Measurements from ENCODE around the gene DNAJB6. TPM values are rescaled to one million over a fixed set of nuclear protein-coding genes. Genes with fewer than 3 reads are reported as not detected.

Gene DNAJB6
- total RNA-seq, 1 donor: 86.6 TPM

GRCh38 chr7:157409149-157409752 lies 72.4 kb downstream of the DNAJB6 start:
- H3K4me3 ChIP-seq (ENCODE audit: low read depth, low read length): no peak overlapping the region
- no peak for DNase-seq (ENCODE audit: low read depth)
- no peak for TF ChIP-seq CTCF (IDR thresholded peaks at IDR 0.05; ENCODE audit: insufficient read depth, low read length)

GRCh38 chr7:157409753-157410727 lies 73.2 kb downstream of the DNAJB6 start:
- no peak for DNase-seq (ENCODE audit: low read depth)
- TF ChIP-seq CTCF (IDR thresholded peaks at IDR 0.05; ENCODE audit: insufficient read depth, low read length): no peak
- no peak overlapping the region for H3K4me3 ChIP-seq (ENCODE audit: low read depth, low read length)

GRCh38 chr7:157410831-157411556 lies 74.2 kb downstream of the DNAJB6 start:
- DNase-seq (ENCODE audit: low read depth): no peak
- TF ChIP-seq CTCF (IDR thresholded peaks at IDR 0.05; ENCODE audit: insufficient read depth, low read length): no peak
- no peak overlapping the region for H3K4me3 ChIP-seq (ENCODE audit: low read depth, low read length)

GRCh38 chr7:157411580-157411979 lies 74.8 kb downstream of the DNAJB6 start:
- TF ChIP-seq CTCF (IDR thresholded peaks at IDR 0.05; ENCODE audit: insufficient read depth, low read length): no peak
- no peak overlapping the region for H3K4me3 ChIP-seq (ENCODE audit: low read depth, low read length)
- no peak for DNase-seq (ENCODE audit: low read depth)

GRCh38 chr7:157412021-157412443 lies 75.2 kb downstream of the DNAJB6 start:
- peak; percentile 45 for DNase-seq (ENCODE audit: low read depth)
- no peak for TF ChIP-seq CTCF (IDR thresholded peaks at IDR 0.05; ENCODE audit: insufficient read depth, low read length)

GRCh38 chr7:157412491-157413180 lies 75.8 kb downstream of the DNAJB6 start:
- DNase-seq (ENCODE audit: low read depth): no peak
- H3K4me3 ChIP-seq (ENCODE audit: low read depth, low read length): no peak overlapping the region
- TF ChIP-seq CTCF (IDR thresholded peaks at IDR 0.05; ENCODE audit: insufficient read depth, low read length): no peak

More at GRCh38 chr7:157412021-157412443, 75.2 kb downstream of the DNAJB6 start:
- H3K4me3 ChIP-seq (ENCODE audit: low read depth, low read length): no peak overlapping the region
